ENCODE data around the gene PMF1.

Gene PMF1

GRCh38 chr1:156200044-156200443, 12.8 kb upstream of the PMF1 start:
- TF ChIP-seq CTCF (IDR thresholded peaks at IDR 0.05; ENCODE audit: borderline replicate concordance, control extremely low read depth, extremely low read depth, insufficient read depth, missing control alignments): no peak
- in situ Hi-C loops (cut with MboI; ENCODE audit: low sequenced_read_pairs, unreplicated experiment): no loop called here

GRCh38 chr1:156203331-156203730, 9.5 kb upstream of the PMF1 start:
- no peak for DNase-seq (ENCODE audit: low spot score)
- no peak for TF ChIP-seq CTCF (IDR thresholded peaks at IDR 0.05; ENCODE audit: borderline replicate concordance, control extremely low read depth, extremely low read depth, insufficient read depth, missing control alignments)
- in situ Hi-C loops (cut with MboI; ENCODE audit: low sequenced_read_pairs, unreplicated experiment): no loop called here

More at GRCh38 chr1:156200044-156200443, 12.8 kb upstream of the PMF1 start:
- no peak for DNase-seq (ENCODE audit: low spot score)

GRCh38 chr1:156204686-156205085, 8.1 kb upstream of the PMF1 start:
- no peak for TF ChIP-seq CTCF (IDR thresholded peaks at IDR 0.05; ENCODE audit: borderline replicate concordance, control extremely low read depth, extremely low read depth, insufficient read depth, missing control alignments)
- no peak for DNase-seq (ENCODE audit: low spot score)
- in situ Hi-C loops (cut with MboI; ENCODE audit: low sequenced_read_pairs, unreplicated experiment): no loop called here

GRCh38 chr1:156211243-156211642, 1.6 kb upstream of the PMF1 start:
- in situ Hi-C loops (cut with MboI; ENCODE audit: low sequenced_read_pairs, unreplicated experiment): no loop called here
- DNase-seq (ENCODE audit: low spot score): no peak
- TF ChIP-seq CTCF (IDR thresholded peaks at IDR 0.05; ENCODE audit: borderline replicate concordance, control extremely low read depth, extremely low read depth, insufficient read depth, missing control alignments): no peak

GRCh38 chr1:156212130-156212529, 677 bp upstream of the PMF1 start:
- TF ChIP-seq CTCF (IDR thresholded peaks at IDR 0.05; ENCODE audit: borderline replicate concordance, control extremely low read depth, extremely low read depth, insufficient read depth, missing control alignments): no peak
- DNase-seq (ENCODE audit: low spot score): no peak
- in situ Hi-C loops (cut with MboI; ENCODE audit: low sequenced_read_pairs, unreplicated experiment): no loop called here

GRCh38 chr1:156213644-156213966, 798 bp downstream of the PMF1 start:
- no peak for DNase-seq (ENCODE audit: low spot score)
- in situ Hi-C loops (cut with MboI; ENCODE audit: low sequenced_read_pairs, unreplicated experiment): no loop called here
- no peak for TF ChIP-seq CTCF (IDR thresholded peaks at IDR 0.05; ENCODE audit: borderline replicate concordance, control extremely low read depth, extremely low read depth, insufficient read depth, missing control alignments)

All from GM13976 (cell line).